ENCODE data around the gene APCDD1.

APCDD1 gene

DNA sequence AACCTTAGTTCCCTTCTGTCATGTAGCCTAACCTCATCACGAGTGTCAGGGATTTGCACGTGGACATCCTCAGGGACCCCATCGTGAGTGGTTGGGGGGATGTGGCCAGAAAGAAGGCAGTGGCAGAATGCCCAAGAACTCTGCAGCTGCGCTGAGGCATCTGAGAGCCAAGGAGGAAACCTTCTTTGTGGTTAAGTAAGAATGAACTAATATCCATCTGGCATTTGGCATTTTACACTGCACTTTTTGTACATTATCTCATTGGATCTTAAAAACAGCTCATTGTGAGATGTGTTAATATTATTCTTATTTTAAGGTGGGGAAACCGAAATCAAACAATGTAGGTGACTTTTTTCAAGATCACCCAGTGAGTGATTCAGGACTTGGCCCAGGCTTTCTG lies 32.6 kb upstream of the APCDD1 start:
- H3K9me3 ChIP-seq (replicated peaks; ENCODE audit: insufficient read depth, low read length) = no peaks in the 10 kb centered on the region
- H4K20me1 ChIP-seq (ENCODE audit: insufficient read depth, low read length) = no peaks in the 10 kb centered on the region
- no peaks in the 10 kb centered on the region for H3K79me2 ChIP-seq (ENCODE audit: low read length)
- no peaks in the 10 kb centered on the region for H3K9me2 ChIP-seq (replicated peaks; ENCODE audit: insufficient read depth, low read length)
- no peaks in the 10 kb centered on the region for H3K36me3 ChIP-seq (replicated peaks; ENCODE audit: insufficient read depth, low read length)
- H2AFZ ChIP-seq (ENCODE audit: low read length) = no peak overlapping the region
- no peaks in the 10 kb centered on the region for H3K4me1 ChIP-seq (ENCODE audit: low read length)
- no peak for DNase-seq
- no peak overlapping the region for H3K4me2 ChIP-seq (ENCODE audit: low read depth, low read length)
- H3K4me3 ChIP-seq (ENCODE audit: low read length) = no peak overlapping the region
- no peak for TF ChIP-seq EZH2phosphoT487 (IDR thresholded peaks at IDR 0.05; ENCODE audit: low read length)
- H3F3A ChIP-seq (ENCODE audit: insufficient read depth, low read length) = no peaks in the 10 kb centered on the region
- H3K27me3 ChIP-seq (replicated peaks; ENCODE audit: insufficient read depth, low read length) = no peaks in the 10 kb centered on the region
- no peak overlapping the region for H3K9ac ChIP-seq (ENCODE audit: low read length)
- H3K27ac ChIP-seq (ENCODE audit: low read length) = no peak overlapping the region

DNA sequence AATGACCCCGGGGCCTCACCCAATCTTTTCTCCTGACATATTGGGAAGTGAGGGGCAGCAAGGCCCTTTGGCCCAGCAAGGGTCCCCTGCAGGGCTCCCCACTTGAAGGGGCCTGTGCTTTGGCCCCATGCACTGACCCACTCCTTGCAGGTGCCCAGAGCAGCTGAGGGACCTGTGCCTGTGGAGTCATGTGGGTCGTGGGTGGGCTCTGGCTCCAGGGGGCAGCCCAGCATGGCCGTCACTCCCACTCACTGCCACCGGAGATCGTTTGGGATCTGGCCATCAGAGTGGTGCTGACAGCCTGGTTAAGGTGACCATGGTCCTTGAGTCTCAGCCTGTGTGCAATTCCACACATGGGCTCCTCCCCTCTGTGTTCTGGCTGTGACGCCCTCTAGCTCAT lies 31.7 kb upstream of the APCDD1 start:
- Histone ChIP-seq H3K4me3 (ENCODE audit: low read length) (no peak overlapping the region), H3K27ac (ENCODE audit: low read length) (no peak overlapping the region), H4K20me1 (ENCODE audit: insufficient read depth, low read length) (no peaks in the 10 kb centered on the region), H3K36me3 (replicated peaks; ENCODE audit: insufficient read depth, low read length) (no peaks in the 10 kb centered on the region), H3F3A (ENCODE audit: insufficient read depth, low read length) (no peaks in the 10 kb centered on the region), H3K4me2 (ENCODE audit: low read depth, low read length) (no peak overlapping the region), H3K9ac (ENCODE audit: low read length) (no peak overlapping the region), H3K4me1 (ENCODE audit: low read length) (no peaks in the 10 kb centered on the region), H3K27me3 (replicated peaks; ENCODE audit: insufficient read depth, low read length) (no peaks in the 10 kb centered on the region), H3K9me3 (replicated peaks; ENCODE audit: insufficient read depth, low read length) (no peaks in the 10 kb centered on the region), H3K9me2 (replicated peaks; ENCODE audit: insufficient read depth, low read length) (no peaks in the 10 kb centered on the region), H3K79me2 (ENCODE audit: low read length) (no peaks in the 10 kb centered on the region), H2AFZ (ENCODE audit: low read length) (no peak overlapping the region)
- DNase-seq = no peak
- TF ChIP-seq EZH2 (optimal IDR thresholded peaks at IDR 0.05; ENCODE audit: low read depth, low read length) = no peak

DNA sequence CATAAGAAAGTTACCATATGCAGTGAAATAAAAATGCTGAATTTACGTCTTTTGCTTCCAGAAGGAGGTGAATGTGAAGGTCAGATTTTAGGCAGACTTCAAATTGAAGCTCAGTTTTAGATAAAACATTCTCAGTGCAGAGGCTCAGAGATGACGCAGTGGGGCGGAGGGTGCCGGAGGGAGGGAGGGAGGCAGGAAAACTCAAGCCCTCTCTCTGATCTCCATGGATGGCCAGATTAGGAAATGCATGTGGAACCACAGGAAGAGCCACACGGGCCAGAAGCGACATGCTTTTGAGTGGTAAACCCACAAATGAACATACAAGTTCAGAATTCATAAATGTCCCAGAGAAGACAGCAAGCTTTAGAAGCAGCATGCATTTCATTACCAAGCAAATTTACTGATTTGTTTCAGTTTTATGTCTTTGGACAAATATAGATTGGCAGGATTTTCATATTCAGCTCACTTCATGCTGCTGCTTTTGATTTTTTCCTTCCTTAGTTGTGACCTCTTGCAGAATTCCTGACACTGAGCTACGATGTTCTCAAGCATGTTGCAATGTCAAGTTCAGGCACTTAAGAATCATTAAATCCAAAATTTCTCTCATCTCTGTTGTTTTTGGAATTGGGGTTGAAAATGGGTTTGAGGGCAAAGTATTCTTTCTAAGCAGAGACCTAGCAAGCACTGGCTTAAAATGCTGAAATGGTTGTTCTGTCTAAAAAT lies 29.7 kb upstream of the APCDD1 start:
- H3K36me3 ChIP-seq (replicated peaks; ENCODE audit: insufficient read depth, low read length) = no peaks in the 10 kb centered on the region
- no peaks in the 10 kb centered on the region for H3F3A ChIP-seq (ENCODE audit: insufficient read depth, low read length)
- no peak overlapping the region for H3K9ac ChIP-seq (ENCODE audit: low read length)
- DNase-seq = no peak
- TF ChIP-seq, protein P1, sequence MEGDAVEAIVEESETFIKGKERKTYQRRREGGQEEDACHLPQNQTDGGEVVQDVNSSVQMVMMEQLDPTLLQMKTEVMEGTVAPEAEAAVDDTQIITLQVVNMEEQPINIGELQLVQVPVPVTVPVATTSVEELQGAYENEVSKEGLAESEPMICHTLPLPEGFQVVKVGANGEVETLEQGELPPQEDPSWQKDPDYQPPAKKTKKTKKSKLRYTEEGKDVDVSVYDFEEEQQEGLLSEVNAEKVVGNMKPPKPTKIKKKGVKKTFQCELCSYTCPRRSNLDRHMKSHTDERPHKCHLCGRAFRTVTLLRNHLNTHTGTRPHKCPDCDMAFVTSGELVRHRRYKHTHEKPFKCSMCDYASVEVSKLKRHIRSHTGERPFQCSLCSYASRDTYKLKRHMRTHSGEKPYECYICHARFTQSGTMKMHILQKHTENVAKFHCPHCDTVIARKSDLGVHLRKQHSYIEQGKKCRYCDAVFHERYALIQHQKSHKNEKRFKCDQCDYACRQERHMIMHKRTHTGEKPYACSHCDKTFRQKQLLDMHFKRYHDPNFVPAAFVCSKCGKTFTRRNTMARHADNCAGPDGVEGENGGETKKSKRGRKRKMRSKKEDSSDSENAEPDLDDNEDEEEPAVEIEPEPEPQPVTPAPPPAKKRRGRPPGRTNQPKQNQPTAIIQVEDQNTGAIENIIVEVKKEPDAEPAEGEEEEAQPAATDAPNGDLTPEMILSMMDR (IDR thresholded peaks at IDR 0.05; ENCODE audit: low read length) = no peak
- TF ChIP-seq EZH2phosphoT487 (IDR thresholded peaks at IDR 0.05; ENCODE audit: low read length) = no peak
- no peak for TF ChIP-seq EZH2 (optimal IDR thresholded peaks at IDR 0.05; ENCODE audit: low read depth, low read length)
- H3K4me3 ChIP-seq (ENCODE audit: low read length) = no peak overlapping the region
- no peak overlapping the region for H3K4me2 ChIP-seq (ENCODE audit: low read depth, low read length)
- H3K27me3 ChIP-seq (replicated peaks; ENCODE audit: insufficient read depth, low read length) = no peaks in the 10 kb centered on the region
- H4K20me1 ChIP-seq (ENCODE audit: insufficient read depth, low read length) = no peaks in the 10 kb centered on the region
- H3K27ac ChIP-seq (ENCODE audit: low read length) = no peak overlapping the region
- no peaks in the 10 kb centered on the region for H3K9me2 ChIP-seq (replicated peaks; ENCODE audit: insufficient read depth, low read length)
- no peaks in the 10 kb centered on the region for H3K9me3 ChIP-seq (replicated peaks; ENCODE audit: insufficient read depth, low read length)
- no peak overlapping the region for H2AFZ ChIP-seq (ENCODE audit: low read length)
- no peaks in the 10 kb centered on the region for H3K4me1 ChIP-seq (ENCODE audit: low read length)
- no peaks in the 10 kb centered on the region for H3K79me2 ChIP-seq (ENCODE audit: low read length)

DNA sequence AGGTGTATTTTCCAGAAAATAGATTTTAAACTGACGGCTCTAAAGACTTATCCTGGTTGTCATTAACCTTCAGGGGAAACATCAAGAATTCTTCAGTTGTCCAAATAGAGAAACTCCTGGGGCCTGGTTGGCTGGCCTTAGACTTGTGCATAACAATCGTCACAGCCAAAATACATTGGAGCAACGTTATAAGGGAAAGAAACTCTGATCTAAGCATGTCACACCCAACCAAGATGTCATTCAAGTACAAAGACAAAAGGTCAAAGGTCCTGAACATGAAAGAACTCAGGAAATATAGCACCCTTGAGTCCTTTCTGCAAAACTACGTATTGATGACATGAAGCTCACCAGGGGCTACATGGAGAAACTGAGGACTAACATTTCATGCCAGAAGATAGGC lies 23.8 kb upstream of the APCDD1 start:
- Histone ChIP-seq H3F3A (ENCODE audit: insufficient read depth, low read length) (no peaks in the 10 kb centered on the region), H3K27me3 (replicated peaks; ENCODE audit: insufficient read depth, low read length) (no peaks in the 10 kb centered on the region), H3K27ac (ENCODE audit: low read length) (no peak overlapping the region), H3K9me2 (replicated peaks; ENCODE audit: insufficient read depth, low read length) (no peaks in the 10 kb centered on the region), H3K9me3 (replicated peaks; ENCODE audit: insufficient read depth, low read length) (no peaks in the 10 kb centered on the region), H4K20me1 (ENCODE audit: insufficient read depth, low read length) (no peaks in the 10 kb centered on the region), H3K4me2 (ENCODE audit: low read depth, low read length) (no peak overlapping the region), H3K36me3 (replicated peaks; ENCODE audit: insufficient read depth, low read length) (no peaks in the 10 kb centered on the region), H3K4me3 (ENCODE audit: low read length) (no peak overlapping the region), H3K79me2 (ENCODE audit: low read length) (no peaks in the 10 kb centered on the region), H3K9ac (ENCODE audit: low read length) (no peak overlapping the region), H3K4me1 (ENCODE audit: low read length) (no peaks in the 10 kb centered on the region), H2AFZ (ENCODE audit: low read length) (no peak overlapping the region)
- no peak for TF ChIP-seq EZH2 (optimal IDR thresholded peaks at IDR 0.05; ENCODE audit: low read depth, low read length)
- TF ChIP-seq, protein P1 (IDR thresholded peaks at IDR 0.05; ENCODE audit: low read length) = no peak
- no peak for TF ChIP-seq EZH2phosphoT487 (IDR thresholded peaks at IDR 0.05; ENCODE audit: low read length)
- DNase-seq = no peak
